HCT116 (cell line): ENCODE results near the gene DUSP3. TPM values are rescaled to one million over a fixed set of nuclear protein-coding genes. Genes with fewer than 3 reads are reported as not detected.

Source experiments
- ATAC-seq: fragments of 200-7000 bp; cut with Tn5 transposase; 2 replicates; pipeline ENCODE4 v1.9.1; 2020; ENCODE audit warnings: mild to moderate bottlenecking, moderate library complexity
- BruUV-seq: library from RNA; stranded (reverse); fragments of 400-500 nt; replicated peaks from 2 replicates; lab custom pipeline; 2021; lab: Mats Ljungman, UMichigan
- CTCF ChIA-PET: fragments of 300-600 bp; sonication (Branson Sonifier 250); formaldehyde crosslinking; loops from one replicate; lab custom pipeline; 2021; ENCODE audit warnings: antibody characterized with exemption; lab: Charles Lee
- POLR2A ChIA-PET: fragments of 300-600, 350-600 bp; sonication (Branson Sonifier 250); formaldehyde crosslinking; loops from one replicate; lab custom pipeline; 2021; ENCODE audit warnings: antibody characterized with exemption; lab: Charles Lee
- RAD21 ChIA-PET, 2 experiments: fragments of 300-600 bp; sonication (Branson Sonifier 250); formaldehyde crosslinking; loops; one replicate each; lab custom pipeline; 2023; ENCODE audit warnings: low total read pairs in 2 of 2; ENCODE audit not compliant: uncharacterized antibody in 2 of 2, unreplicated experiment in 2 of 2, low non-redundant PET in 1 of 2; lab: Charles Lee
- DNase-seq: peaks from one replicate; pipeline ENCODE4 v3.0.0-alpha.2; 2010; ENCODE audit warnings: low read depth, low spot score
- H2AFZ ChIP-seq: fragments of 200-600 bp; shearing (Covaris generic), sonication (generic); 2 replicates; pipeline ENCODE4 v1.6.1; 2017; ENCODE audit warnings: low read depth, mixed run types, mixed read lengths, antibody characterized with exemption, low read length; ENCODE audit not compliant: poor library complexity, severe bottlenecking
- H3K27ac ChIP-seq: 2 replicates; pipeline ENCODE4 v1.5.1; 2012; ENCODE audit warnings: low read depth, low read length
- H3K27me3 ChIP-seq: fragments of 200-600 bp; sonication (generic); 2 replicates; pipeline ENCODE4 v1.6.1; 2016; ENCODE audit warnings: mixed run types, low read length, mixed read lengths; ENCODE audit not compliant: insufficient read depth
- H3K36me3 ChIP-seq, 2 experiments: fragments of 200-500 bp in 1 of 2; fragments of 200-600 bp in 1 of 2; sonication (Bioruptor generic) in 1 of 2; sonication (generic) in 1 of 2; 2 replicates each; pipeline versions ENCODE4 v1.5.1 to v1.6.1; 2014 to 2016; ENCODE audit warnings: low read length in 2 of 2, inconsistent platforms in 1 of 2, mixed read lengths in 1 of 2, mixed run types in 1 of 2; ENCODE audit not compliant: insufficient read depth in 2 of 2, control insufficient read depth in 1 of 2
- H3K4me1 ChIP-seq, 2 experiments: fragments of 200-600 bp in 1 of 2; sonication (generic) in 1 of 2; 2 replicates each; pipeline versions ENCODE4 v1.5.1 to v1.6.1; 2012 to 2017; ENCODE audit warnings: low read length in 2 of 2, inconsistent platforms in 1 of 2, mild to moderate bottlenecking in 1 of 2, mixed read lengths in 1 of 2, mixed run types in 1 of 2, moderate library complexity in 1 of 2; ENCODE audit not compliant: insufficient read depth in 2 of 2, control insufficient read depth in 1 of 2
- H3K4me2 ChIP-seq: fragments of 200-600 bp; sonication (generic); 2 replicates; pipeline ENCODE4 v1.6.1; 2017; ENCODE audit warnings: mixed run types, low read length, mixed read lengths
- H3K4me3 ChIP-seq, 2 experiments: fragments of 200-600 bp in 1 of 2; sonication (generic) in 1 of 2; replicated peaks in 1 of 2; 2 replicates each; pipeline ENCODE4 v1.5.1; 2011 to 2016; ENCODE audit warnings: low read length in 2 of 2, control low read depth in 1 of 2, low read depth in 1 of 2, mild to moderate bottlenecking in 1 of 2, mixed read lengths in 1 of 2, mixed run types in 1 of 2
- H3K79me2 ChIP-seq: fragments of 200-600 bp; sonication (generic); 2 replicates; pipeline ENCODE4 v1.6.1; 2017; ENCODE audit warnings: mild to moderate bottlenecking, mixed run types, low read length, moderate library complexity, mixed read lengths; ENCODE audit not compliant: insufficient read depth
- H3K9ac ChIP-seq: fragments of 200-600 bp; sonication (generic); 2 replicates; pipeline ENCODE4 v1.6.1; 2016; ENCODE audit warnings: low read length, mixed read lengths
- H3K9me2 ChIP-seq: fragments of 200-600 bp; sonication (generic), shearing (Covaris generic); 2 replicates; pipeline ENCODE4 v1.6.1; 2017; ENCODE audit warnings: mixed run types, mild to moderate bottlenecking, moderate library complexity; ENCODE audit not compliant: insufficient read depth
- H3K9me3 ChIP-seq, 2 experiments: fragments of 200-500 bp in 1 of 2; fragments of 200-600 bp in 1 of 2; sonication (Bioruptor generic) in 1 of 2; sonication (generic) in 1 of 2; 2 replicates each; pipeline ENCODE4 v1.6.1; 2014 to 2017; ENCODE audit warnings: low read length in 2 of 2, mixed read lengths in 2 of 2, inconsistent platforms in 1 of 2, low read depth in 1 of 2, mild to moderate bottlenecking in 1 of 2, mixed run types in 1 of 2, moderate library complexity in 1 of 2; ENCODE audit not compliant: control insufficient read depth in 1 of 2, insufficient read depth in 1 of 2
- H4K20me1 ChIP-seq: fragments of 200-600 bp; sonication (generic), shearing (Covaris generic); 2 replicates; pipeline ENCODE4 v1.6.1; 2017; ENCODE audit warnings: mixed run types, mild to moderate bottlenecking, moderate library complexity; ENCODE audit not compliant: insufficient read depth
- CBX3 ChIP-seq: IDR thresholded peaks from 2 replicates; pipeline ENCODE4 v1.6.1; 2012; ENCODE audit warnings: low read depth
- ELF1 ChIP-seq: IDR thresholded peaks from 2 replicates; pipeline ENCODE4 v1.6.1; 2012; ENCODE audit warnings: low read depth, borderline replicate concordance
- EZH2 ChIP-seq: fragments of 200-600 bp; sonication (generic); IDR thresholded peaks from 2 replicates; pipeline ENCODE4 v1.6.1; 2017; ENCODE audit warnings: antibody characterized with exemption, mixed run types
- YY1 ChIP-seq: IDR thresholded peaks from 2 replicates; pipeline ENCODE4 v1.6.1; 2011; ENCODE audit warnings: low read length, low read depth, moderate library complexity, mild to moderate bottlenecking; ENCODE audit not compliant: insufficient replicate concordance; ENCODE audit errors: extremely low read depth
- ZFX ChIP-seq: fragments of 450-650 bp; IDR thresholded peaks from 2 replicates; pipeline ENCODE4 v1.6.1; 2017
- ZNF274 ChIP-seq: fragments of 200-500 bp; sonication (Bioruptor generic); IDR thresholded peaks from 2 replicates; pipeline ENCODE4 v1.6.1; 2014; ENCODE audit warnings: mild to moderate bottlenecking, low read depth, low read length, inconsistent platforms
- intact Hi-C: fragments of 100-400 bp; cut with micrococcal nuclease; formaldehyde crosslinking; loops from 2 replicates; pipeline ENCODE4 v1.10.0; 2022
- total RNA-seq: library from RNA; stranded (reverse); gene quantifications from one replicate; pipeline ENCODE4 v1.2.1, GENCODE V29; 2021; ENCODE audit not compliant: unreplicated experiment
- TF ChIP-seq, protein P1 (sequence below): IDR thresholded peaks from 2 replicates; pipeline ENCODE4 v1.6.1; 2012; ENCODE audit warnings: low read depth
- TF ChIP-seq, protein P2 (sequence below): IDR thresholded peaks from 2 replicates; pipeline ENCODE4 v1.6.1; 2012
- TF ChIP-seq, protein P3 (sequence below): IDR thresholded peaks from 2 replicates; pipeline ENCODE4 v1.6.1; 2012

Gene DUSP3
- total RNA-seq, 1 experiment from 2014 or later = 29.6 TPM

DNA sequence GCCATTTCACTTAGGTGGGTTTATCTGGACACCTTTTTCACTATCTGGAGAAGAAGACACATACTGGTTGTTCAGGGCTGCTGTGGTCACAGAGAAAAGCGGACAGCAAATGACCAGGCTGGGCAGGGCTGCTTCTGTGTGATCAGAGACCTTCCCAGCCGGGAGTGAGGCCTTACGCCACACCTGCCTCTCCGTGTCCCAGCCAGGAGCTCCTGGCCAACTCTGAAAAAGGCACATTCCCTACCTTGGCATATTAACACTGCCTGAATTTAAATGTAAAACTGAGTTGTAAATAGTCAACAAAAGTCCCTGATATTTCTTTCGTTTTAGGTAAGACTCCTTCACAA, 11.1 kb downstream of the DUSP3 start (continued):
- TF ChIP-seq, protein P1, sequence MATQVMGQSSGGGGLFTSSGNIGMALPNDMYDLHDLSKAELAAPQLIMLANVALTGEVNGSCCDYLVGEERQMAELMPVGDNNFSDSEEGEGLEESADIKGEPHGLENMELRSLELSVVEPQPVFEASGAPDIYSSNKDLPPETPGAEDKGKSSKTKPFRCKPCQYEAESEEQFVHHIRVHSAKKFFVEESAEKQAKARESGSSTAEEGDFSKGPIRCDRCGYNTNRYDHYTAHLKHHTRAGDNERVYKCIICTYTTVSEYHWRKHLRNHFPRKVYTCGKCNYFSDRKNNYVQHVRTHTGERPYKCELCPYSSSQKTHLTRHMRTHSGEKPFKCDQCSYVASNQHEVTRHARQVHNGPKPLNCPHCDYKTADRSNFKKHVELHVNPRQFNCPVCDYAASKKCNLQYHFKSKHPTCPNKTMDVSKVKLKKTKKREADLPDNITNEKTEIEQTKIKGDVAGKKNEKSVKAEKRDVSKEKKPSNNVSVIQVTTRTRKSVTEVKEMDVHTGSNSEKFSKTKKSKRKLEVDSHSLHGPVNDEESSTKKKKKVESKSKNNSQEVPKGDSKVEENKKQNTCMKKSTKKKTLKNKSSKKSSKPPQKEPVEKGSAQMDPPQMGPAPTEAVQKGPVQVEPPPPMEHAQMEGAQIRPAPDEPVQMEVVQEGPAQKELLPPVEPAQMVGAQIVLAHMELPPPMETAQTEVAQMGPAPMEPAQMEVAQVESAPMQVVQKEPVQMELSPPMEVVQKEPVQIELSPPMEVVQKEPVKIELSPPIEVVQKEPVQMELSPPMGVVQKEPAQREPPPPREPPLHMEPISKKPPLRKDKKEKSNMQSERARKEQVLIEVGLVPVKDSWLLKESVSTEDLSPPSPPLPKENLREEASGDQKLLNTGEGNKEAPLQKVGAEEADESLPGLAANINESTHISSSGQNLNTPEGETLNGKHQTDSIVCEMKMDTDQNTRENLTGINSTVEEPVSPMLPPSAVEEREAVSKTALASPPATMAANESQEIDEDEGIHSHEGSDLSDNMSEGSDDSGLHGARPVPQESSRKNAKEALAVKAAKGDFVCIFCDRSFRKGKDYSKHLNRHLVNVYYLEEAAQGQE = no peak
- TF ChIP-seq, protein P2, sequence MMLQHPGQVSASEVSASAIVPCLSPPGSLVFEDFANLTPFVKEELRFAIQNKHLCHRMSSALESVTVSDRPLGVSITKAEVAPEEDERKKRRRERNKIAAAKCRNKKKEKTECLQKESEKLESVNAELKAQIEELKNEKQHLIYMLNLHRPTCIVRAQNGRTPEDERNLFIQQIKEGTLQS = no peak
- TF ChIP-seq ELF1 = no peak
- no peak for TF ChIP-seq YY1
- no peak for TF ChIP-seq EZH2
- no peak for TF ChIP-seq CBX3

DNA sequence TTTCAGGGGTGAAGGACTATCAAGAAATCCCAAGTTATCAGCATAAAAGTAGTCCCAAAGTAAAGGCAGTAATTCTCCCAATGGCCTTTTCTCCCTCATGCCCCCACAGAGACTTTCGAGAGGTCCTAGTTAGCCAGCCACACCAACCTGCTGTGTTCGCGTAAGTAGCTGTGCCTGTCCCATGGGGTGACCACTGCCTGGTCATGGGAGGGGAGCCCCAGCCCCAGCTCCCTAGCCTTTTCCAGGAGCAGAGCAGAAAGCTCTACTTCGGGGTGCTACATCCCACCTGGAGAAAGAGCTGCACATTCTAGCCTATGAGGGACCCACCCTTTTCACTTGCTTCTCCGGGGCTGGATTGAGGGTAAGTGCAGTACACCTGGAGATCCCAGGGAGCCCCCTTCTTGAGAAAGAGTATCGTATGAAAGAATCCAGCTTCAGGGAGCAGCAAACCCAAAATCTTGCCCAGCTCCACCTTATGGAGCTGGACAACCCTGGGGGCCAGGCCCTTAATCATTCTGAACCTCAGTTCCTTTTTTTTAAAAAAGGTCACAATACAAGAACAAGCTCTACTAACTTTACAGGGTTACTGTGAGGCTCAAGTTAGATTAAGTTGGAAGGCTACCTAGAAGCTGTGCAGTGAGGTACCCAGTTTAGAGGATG, 11.6 kb downstream of the DUSP3 start:
- ChIA-PET POLR2A (no interaction called here), RAD21 (no interaction called here), CTCF (interaction anchor here (1.0 to 3.6 kb wide), 7 partner anchors 11 to 190 kb away, joined by 3 to 47 read pairs (median 7); partner anchors contain the start of genes CD300LG and DUSP3)
- no peak for DNase-seq
- no peak overlapping the region for H2AFZ ChIP-seq
- H4K20me1 ChIP-seq = no peaks in the 10 kb centered on the region
- H3K36me3 ChIP-seq = peaks cover 7 to 20% of the 10 kb centered on the region in 2 experiments
- no peaks in the 10 kb centered on the region for H3K9me3 ChIP-seq
- no peak; the same call in 1 of the 2 replicates for ATAC-seq
- no peaks in the 10 kb centered on the region for H3K4me1 ChIP-seq
- no TSS peak for BruUV-seq
- no peaks in the 10 kb centered on the region for H3K27me3 ChIP-seq
- no peak for TF ChIP-seq ZFX
- TF ChIP-seq ELF1 = no peak
- TF ChIP-seq, protein P3, sequence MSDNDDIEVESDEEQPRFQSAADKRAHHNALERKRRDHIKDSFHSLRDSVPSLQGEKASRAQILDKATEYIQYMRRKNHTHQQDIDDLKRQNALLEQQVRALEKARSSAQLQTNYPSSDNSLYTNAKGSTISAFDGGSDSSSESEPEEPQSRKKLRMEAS = no peak
- TF ChIP-seq ZNF274 = no peak
- TF ChIP-seq, all 23 proteins: peak for 0
- Histone ChIP-seq H3K9ac (no peak overlapping the region), H3K4me2 (no peak overlapping the region), H3K9me2 (no peaks in the 10 kb centered on the region), H3K79me2 (no peaks in the 10 kb centered on the region), H3K4me3 (no peak overlapping the region), H3K27ac (no peak overlapping the region)
- intact Hi-C loops = no loop called here
